ENCODE results near the gene MPRIP. TPM values are rescaled to one million over a fixed set of nuclear protein-coding genes. Genes with fewer than 3 reads are reported as not detected.

MPRIP gene
- total RNA-seq, 1 experiment from 2014 or later, result 258 TPM

- no peak for TF ChIP-seq REST (IDR thresholded peaks at IDR 0.05; ENCODE audit: low read depth)
Observed at GRCh38 chr17:17055286-17056155, 13.3 kb downstream of the MPRIP start (continued).

DNA sequence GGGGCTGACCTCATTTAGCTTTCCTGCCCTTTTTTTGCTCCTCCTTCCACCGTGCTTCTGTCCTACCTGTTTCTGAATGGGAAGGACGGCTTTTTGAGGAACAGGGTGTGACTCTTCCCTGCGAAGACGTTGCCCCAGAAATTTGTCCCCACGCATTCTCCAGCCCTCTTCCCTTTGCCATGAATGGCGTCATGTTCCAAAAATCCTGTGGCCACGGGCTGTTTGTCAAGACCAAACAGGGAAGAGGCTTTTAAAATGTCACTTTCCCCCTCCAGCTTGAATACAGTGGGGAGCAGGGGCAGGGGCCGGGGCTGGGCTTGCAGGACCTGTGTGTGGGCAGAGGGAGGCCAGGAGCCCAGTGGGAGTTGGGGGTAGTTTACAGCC, 13.9 kb downstream of the MPRIP start:
- ATAC-seq, result no peak
- Histone ChIP-seq H3K4me2 (ENCODE audit: low read length) (no peak overlapping the region), H3K4me3 (replicated peaks in 1 of 2; ENCODE audit: low read depth in 1 of 2, low read length in 2 of 2) (no peak overlapping the region), H3K27me3 (ENCODE audit: insufficient read depth, low read length) (no peaks in the 10 kb centered on the region), H4K20me1 (ENCODE audit: insufficient read depth) (peaks cover 8% of the 10 kb centered on the region; the same call in 1 of the 2 replicates), H3K9me2 (ENCODE audit: insufficient read depth) (no peaks in the 10 kb centered on the region), H3K9me3 (ENCODE audit: control insufficient read depth in 1 of 2, insufficient read depth in 1 of 2, low read depth in 1 of 2, low read length in 2 of 2) (no peaks in the 10 kb centered on the region), H3K4me1 (ENCODE audit: control insufficient read depth in 1 of 2, insufficient read depth in 2 of 2, low read length in 2 of 2) (peaks cover 2 to 27% of the 10 kb centered on the region in 2 experiments; a peak in 2 of 4 replicates), H3K36me3 (ENCODE audit: control insufficient read depth in 1 of 2, insufficient read depth in 2 of 2, low read length in 2 of 2) (peaks cover 8 to 13% of the 10 kb centered on the region in 2 experiments; a peak in 3 of 4 replicates), H3K79me2 (ENCODE audit: insufficient read depth, low read length) (peaks cover 100% of the 10 kb centered on the region), H3K9ac (ENCODE audit: low read length) (no peak overlapping the region), H3K27ac (ENCODE audit: low read depth, low read length) (no peak overlapping the region), H2AFZ (ENCODE audit: low read depth, low read length, poor library complexity, severe bottlenecking) (no peak overlapping the region)
- intact Hi-C loops (cut with micrococcal nuclease), result no loop called here
- DNase-seq (ENCODE audit: low read depth, low spot score), result no peak
- POLR2A ChIA-PET, result no interaction called here
- CTCF ChIA-PET, result interaction anchor here (0.9 kb wide), 1 partner anchor 9 kb away, joined by 3 read pairs; no protein-coding TSS in a partner anchor
- RAD21 ChIA-PET (ENCODE audit: low non-redundant PET in 1 of 2, low total read pairs in 2 of 2, uncharacterized antibody in 2 of 2, unreplicated experiment in 2 of 2), result no interaction called here
- BruUV-seq (replicated peaks), result no TSS peak
- no peak for TF ChIP-seq RAD21 (IDR thresholded peaks at IDR 0.05; ENCODE audit: low read depth)
- TF ChIP-seq, protein P1, sequence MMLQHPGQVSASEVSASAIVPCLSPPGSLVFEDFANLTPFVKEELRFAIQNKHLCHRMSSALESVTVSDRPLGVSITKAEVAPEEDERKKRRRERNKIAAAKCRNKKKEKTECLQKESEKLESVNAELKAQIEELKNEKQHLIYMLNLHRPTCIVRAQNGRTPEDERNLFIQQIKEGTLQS (IDR thresholded peaks at IDR 0.05), result no peak
- no peak for TF ChIP-seq CBX3 (IDR thresholded peaks at IDR 0.05; ENCODE audit: low read depth)
- no peak for TF ChIP-seq YY1 (IDR thresholded peaks at IDR 0.05; ENCODE audit: extremely low read depth, insufficient replicate concordance, low read depth, low read length)
- no peak for TF ChIP-seq SIN3A (IDR thresholded peaks at IDR 0.05; ENCODE audit: low read depth)
- no peak for TF ChIP-seq SP1 (IDR thresholded peaks at IDR 0.05; ENCODE audit: low read depth)
- TF ChIP-seq EGR1 (IDR thresholded peaks at IDR 0.05; ENCODE audit: low read depth), result no peak
